Ovary (tissue), 9 donors: ENCODE results near the gene IRX4. TPM values are rescaled to one million over a fixed set of nuclear protein-coding genes. Genes with fewer than 3 reads are reported as not detected.

ENCODE experiments used
- DNase-seq, 5 donors: peaks; one replicate each; pipeline ENCODE4 v3.0.0-alpha.2; 2019 to 2020
- H3K27ac ChIP-seq, 2 donors: fragments of 200-600 bp; one replicate each; pipeline versions ENCODE4 v1.5.1 to v1.8.0; 2019 to 2022
- H3K27me3 ChIP-seq: fragments of 200-600 bp; one replicate; pipeline ENCODE4 v1.8.0; 2022
- H3K36me3 ChIP-seq: fragments of 200-600 bp; sonication (generic); one replicate; pipeline ENCODE4 v1.5.1; 2019
- H3K4me1 ChIP-seq: one replicate; pipeline ENCODE4 v1.8.1; 2013; ENCODE audit warnings: mild to moderate bottlenecking, moderate library complexity; ENCODE audit not compliant: insufficient read depth
- H3K4me3 ChIP-seq: fragments of 200-600 bp; sonication (generic); one replicate; pipeline ENCODE4 v1.5.1; 2017
- H3K9me3 ChIP-seq, 2 donors: fragments of 200-600 bp in 1 of 2; sonication (generic) in 1 of 2; one replicate each; pipeline versions ENCODE4 v1.5.1 to v1.8.1; 2013 to 2019; ENCODE audit warnings: mild to moderate bottlenecking in 1 of 2, moderate library complexity in 1 of 2
- CTCF ChIP-seq, 3 donors: fragments of 450-650 bp in 2 of 3; fragments of 200-600 bp in 1 of 3; IDR thresholded peaks; one replicate each; pipeline versions ENCODE4 v1.5.1 to v1.8.0; 2016 to 2022; ENCODE audit warnings: antibody characterized with exemption in 3 of 3, mild to moderate bottlenecking in 1 of 3
- EP300 ChIP-seq: sonication (generic); formaldehyde crosslinking; IDR thresholded peaks from one replicate; pipeline ENCODE4 v1.6.1; 2017; ENCODE audit warnings: antibody characterized with exemption
- POLR2A ChIP-seq: fragments of 450-650 bp; IDR thresholded peaks from one replicate; pipeline ENCODE4 v1.6.1; 2017; ENCODE audit warnings: antibody characterized with exemption, mild to moderate bottlenecking, moderate library complexity
- WGBS, 3 donors: extraction: QIAGEN DNeasy Blood & Tissue Kit in 1 of 3; methylation state at CpG; one replicate each; pipeline versions ENCODE4 v1.1.5 to v1.1.7; 2013 to 2017; 5-methylcytosine and 5-hydroxymethylcytosine counted together
- intact Hi-C, 4 donors: fragments of 100-400 bp; cut with DNase I; formaldehyde crosslinking; loops; one replicate each; pipeline versions ENCODE4 v1.11.0 to v1.15.1; 2022 to 2023
- polyA plus RNA-seq, 2 donors: library from polyadenylated mRNA; stranded (reverse); fragments of 200-250 nt in 1 of 2; fragments of 350-450 nt in 1 of 2; fragmentation: Illumina TruSeq in 1 of 2; extraction: RNeasy Lipid Tissue Mini Kit (QIAGEN cat#74804) in 1 of 2; gene quantifications; one replicate each; pipeline ENCODE4 v1.2.3, GENCODE V29; 2013 to 2014
- total RNA-seq, 7 donors: library from RNA; depleted of rRNA in 2 of 7; stranded (reverse); fragments of >200 nt in 2 of 7; fragmentation: NEBNext Ultra II Directional in 3 of 7; extraction: Animal tissue kit (Norgen Biotek cat#: 25700) in 3 of 7; gene quantifications; one replicate each; pipeline versions ENCODE4 v1.1.0 to v1.2.4, GENCODE V29; 2016 to 2023
- donor health status: DM: no; HTN: no; CAD: no; lungs with moderate emphysema.
- donor health status: DM: no; HTN: no; CAD: no.
- donor health status: Bipolar disorder and iron deficiency.
- donor health status: DM: yes; HTN: yes; CAD: no.
- donor health status: DM: no; HTN: no; CAD: no.
- donor health status: DM: yes; HTN: yes; CAD: no.

Gene IRX4
- total and polyA plus RNA-seq, 9 donors = 0.23 TPM; not detected in 8

GRCh38 chr5:1914471-1914870 is 31.7 kb upstream of the IRX4 start:
- DNase-seq = no peak
- H3K9me3 ChIP-seq = no peaks in the 10 kb centered on the region
- H3K36me3 ChIP-seq = no peaks in the 10 kb centered on the region
- 83 to 92% (median 87%) methylated on average over 8 of the region's 8 CpGs for WGBS, 3 donors
- no peaks in the 10 kb centered on the region for H3K27me3 ChIP-seq
- H3K4me3 ChIP-seq = no peak overlapping the region
- intact Hi-C loops = no loop called here
- no peaks in the 10 kb centered on the region for H3K4me1 ChIP-seq
- no peak overlapping the region for H3K27ac ChIP-seq
- TF ChIP-seq POLR2A (no peak), EP300 (no peak)

- WGBS, 3 donors = 88 to 93% (median 92%) methylated on average over 15 of the region's 15 CpGs
- intact Hi-C loops = no loop called here
- TF ChIP-seq POLR2A (no peak), EP300 (no peak), CTCF (IDR thresholded peaks at IDR 0.05) (no peak)
- H3K27ac ChIP-seq = no peak overlapping the region
- H3K36me3 ChIP-seq = no peaks in the 10 kb centered on the region
- no peak overlapping the region for H3K4me3 ChIP-seq
- H3K9me3 ChIP-seq = no peaks in the 10 kb centered on the region
- no peaks in the 10 kb centered on the region for H3K4me1 ChIP-seq
- no peaks in the 10 kb centered on the region for H3K27me3 ChIP-seq
- no peak for DNase-seq
Measured at GRCh38 chr5:1913578-1913977, 30.9 kb upstream of the IRX4 start.

- Histone ChIP-seq H3K4me3 (no peak overlapping the region), H3K27me3 (no peaks in the 10 kb centered on the region), H3K9me3 (no peaks in the 10 kb centered on the region), H3K27ac (no peak overlapping the region), H3K36me3 (no peaks in the 10 kb centered on the region), H3K4me1 (no peaks in the 10 kb centered on the region)
- no peak for DNase-seq
- no peak for TF ChIP-seq POLR2A
- no peak for TF ChIP-seq EP300
- no peak for TF ChIP-seq CTCF (IDR thresholded peaks at IDR 0.05)
- WGBS, 3 donors = 80 to 86% (median 82%) methylated on average over 17 to 18 of the region's 18 CpGs
- intact Hi-C loops = no loop called here
Measured at GRCh38 chr5:1912951-1913565, 30.3 kb upstream of the IRX4 start.

- DNase-seq = no peak
- H3K4me3 ChIP-seq = no peak overlapping the region
- intact Hi-C loops = no loop called here
Measured at GRCh38 chr5:1911773-1912235, 29.1 kb upstream of the IRX4 start.

More at GRCh38 chr5:1911773-1912235, 29.1 kb upstream of the IRX4 start:
- WGBS, 3 donors = 82 to 86% (median 83%) methylated on average over 26 of the region's 26 CpGs
- TF ChIP-seq CTCF (IDR thresholded peaks at IDR 0.05) = no peak
- TF ChIP-seq EP300 = no peak
- TF ChIP-seq POLR2A = no peak
- H3K27ac ChIP-seq = no peak overlapping the region
- H3K4me1 ChIP-seq = no peaks in the 10 kb centered on the region
- no peaks in the 10 kb centered on the region for H3K27me3 ChIP-seq
- no peaks in the 10 kb centered on the region for H3K36me3 ChIP-seq
- H3K9me3 ChIP-seq = no peaks in the 10 kb centered on the region
